GM23338 (cell line): ENCODE results near the gene LFNG. TPM values are rescaled to one million over a fixed set of nuclear protein-coding genes. Genes with fewer than 3 reads are reported as not detected.

Experiments used
- ATAC-seq: fragments of 200-7000 bp; cut with Tn5 transposase; 3 replicates; pipeline ENCODE4 v1.9.1; 2020
- DNase-seq: peaks from one replicate; pipeline ENCODE4 v3.0.0-alpha.2; 2015; ENCODE audit warnings: low spot score
- H2AFZ ChIP-seq: fragments of 200-600 bp; sonication (generic); 2 replicates; pipeline ENCODE4 v1.8.0; 2016; ENCODE audit warnings: antibody characterized with exemption, mild to moderate bottlenecking, moderate library complexity
- H3F3A ChIP-seq: fragments of 200-600 bp; sonication (generic); replicated peaks from 2 replicates; pipeline ENCODE4 v1.8.0; 2017; ENCODE audit warnings: antibody characterized with exemption, mixed run types, low read depth
- H3K27ac ChIP-seq: fragments of 200-600 bp; sonication (generic); 2 replicates; pipeline ENCODE4 v1.6.1; 2016; ENCODE audit warnings: low read depth
- H3K27me3 ChIP-seq: fragments of 200-600 bp; sonication (generic); 2 replicates; pipeline ENCODE4 v1.8.0; 2016; ENCODE audit warnings: mild to moderate bottlenecking, mixed run types, moderate library complexity; ENCODE audit not compliant: insufficient read depth
- H3K36me3 ChIP-seq: fragments of 200-600 bp; sonication (generic); 2 replicates; pipeline ENCODE4 v1.8.0; 2016; ENCODE audit warnings: mild to moderate bottlenecking; ENCODE audit not compliant: insufficient read depth
- H3K4me1 ChIP-seq: fragments of 200-600 bp; sonication (generic); 2 replicates; pipeline ENCODE4 v1.8.0; 2016; ENCODE audit warnings: mild to moderate bottlenecking, moderate library complexity; ENCODE audit not compliant: insufficient read depth
- H3K4me2 ChIP-seq: fragments of 200-600 bp; sonication (generic); 2 replicates; pipeline ENCODE4 v1.7.1; 2017; ENCODE audit warnings: mixed run types
- H3K4me3 ChIP-seq: fragments of 200-600 bp; sonication (generic); 2 replicates; pipeline ENCODE4 v1.6.1; 2016; ENCODE audit warnings: mixed run types
- H3K79me2 ChIP-seq: fragments of 200-600 bp; sonication (generic); replicated peaks from 2 replicates; pipeline ENCODE4 v1.8.0; 2017; ENCODE audit warnings: mild to moderate bottlenecking; ENCODE audit not compliant: insufficient read depth
- H3K9me2 ChIP-seq: fragments of 200-600 bp; sonication (generic); 2 replicates; pipeline ENCODE4 v1.8.0; 2017; ENCODE audit not compliant: insufficient read depth
- H4K20me1 ChIP-seq: fragments of 200-600 bp; sonication (generic); replicated peaks from 2 replicates; pipeline ENCODE4 v1.8.0; 2017; ENCODE audit warnings: mild to moderate bottlenecking; ENCODE audit not compliant: insufficient read depth
- H3K27ac Mint-ChIP-seq: 2 replicates; pipeline ENCODE4 v1.8.0; 2020; ENCODE audit warnings: inconsistent platforms, mild to moderate bottlenecking, moderate library complexity, mixed read lengths
- H3K27me3 Mint-ChIP-seq: 3 replicates; pipeline ENCODE4 v1.8.0; 2022; ENCODE audit warnings: low read depth, mild to moderate bottlenecking, moderate library complexity, mixed read lengths, inconsistent platforms; ENCODE audit not compliant: insufficient read depth, poor library complexity
- H3K36me3 Mint-ChIP-seq: 3 replicates; pipeline ENCODE4 v1.8.0; 2021; ENCODE audit warnings: low read depth, mild to moderate bottlenecking, inconsistent platforms, moderate library complexity, mixed read lengths
- H3K4me1 Mint-ChIP-seq: 3 replicates; pipeline ENCODE4 v1.8.0; 2020; ENCODE audit warnings: mild to moderate bottlenecking, inconsistent platforms, mixed read lengths
- H3K4me3 Mint-ChIP-seq: 3 replicates; pipeline ENCODE4 v1.8.0; 2021; ENCODE audit warnings: moderate library complexity, mild to moderate bottlenecking, inconsistent platforms, mixed read lengths
- H3K9me3 Mint-ChIP-seq: 3 replicates; pipeline ENCODE4 v1.8.0; 2020; ENCODE audit warnings: moderate library complexity, mild to moderate bottlenecking, inconsistent platforms, mixed read lengths
- CREB1 ChIP-seq: fragments of 250-450 bp; sonication (Bioruptor Pico); IDR thresholded peaks from 2 replicates; pipeline ENCODE4 v1.5.0; 2020; ENCODE audit warnings: low read depth, mild to moderate bottlenecking, moderate library complexity
- CTCF ChIP-seq, 2 experiments: fragments of 200-600 bp in 1 of 2; sonication (generic) in 1 of 2; conservative IDR thresholded peaks; 2 replicates each; pipeline versions ENCODE4 v1.5.1 to v1.6.1; 2016 to 2017; ENCODE audit warnings: antibody characterized with exemption in 2 of 2, low read depth in 2 of 2, mild to moderate bottlenecking in 2 of 2, moderate library complexity in 1 of 2
- EZH2 ChIP-seq: fragments of 200-600 bp; sonication (generic); IDR thresholded peaks from one replicate; pipeline ENCODE4 v1.8.0; 2017; ENCODE audit warnings: antibody characterized with exemption, mild to moderate bottlenecking, low read depth; ENCODE audit not compliant: unreplicated experiment
- EZH2phosphoT487 ChIP-seq: fragments of 200-600 bp; sonication (generic); IDR thresholded peaks from one replicate; pipeline ENCODE4 v1.8.1; 2018; ENCODE audit warnings: antibody characterized with exemption; ENCODE audit not compliant: unreplicated experiment
- JUNB ChIP-seq: IDR thresholded peaks from one replicate; pipeline ENCODE4 v1.6.1; 2016; ENCODE audit warnings: antibody characterized with exemption; ENCODE audit not compliant: unreplicated experiment
- NANOG ChIP-seq: IDR thresholded peaks from 2 replicates; pipeline ENCODE4 v1.6.1; 2016; ENCODE audit warnings: antibody characterized with exemption, borderline replicate concordance
- POLR2AphosphoS5 ChIP-seq: IDR thresholded peaks from 2 replicates; pipeline ENCODE4 v1.6.1; 2016; ENCODE audit warnings: antibody characterized with exemption, low read depth
- REST ChIP-seq: IDR thresholded peaks from one replicate; pipeline ENCODE4 v1.6.1; 2018; ENCODE audit warnings: antibody characterized with exemption; ENCODE audit not compliant: unreplicated experiment
- STAT1 ChIP-seq: IDR thresholded peaks from one replicate; pipeline ENCODE4 v1.6.1; 2016; ENCODE audit warnings: antibody characterized with exemption; ENCODE audit not compliant: unreplicated experiment
- ZNF114 ChIP-seq: fragments of 250-450 bp; sonication (Bioruptor Pico); IDR thresholded peaks from 2 replicates; pipeline ENCODE4 v1.5.0; 2020; ENCODE audit warnings: mild to moderate bottlenecking, moderate library complexity
- ZNF331 ChIP-seq: fragments of 250-450 bp; sonication (Bioruptor Pico); IDR thresholded peaks from 2 replicates; pipeline ENCODE4 v1.5.0; 2020; ENCODE audit warnings: low read depth, mild to moderate bottlenecking, moderate library complexity
- polyA plus RNA-seq: library from polyadenylated mRNA; unstranded; fragments of >200 nt; fragmentation: Nextera tagmentation; extraction: Ambion mirVana; gene quantifications from 2 replicates; pipeline ENCODE4 v1.2.1, GENCODE V29; 2016
- total RNA-seq: library from RNA; depleted of rRNA; stranded (reverse); fragments of >200 nt; shearing (Covaris generic); gene quantifications from 2 replicates; pipeline ENCODE4 v1.2.3, GENCODE V29; 2014
- TF ChIP-seq, protein P1 (sequence below): IDR thresholded peaks from 2 replicates; pipeline ENCODE4 v1.6.1; 2016; ENCODE audit warnings: antibody characterized with exemption
- TF ChIP-seq, protein P2 (sequence below): fragments of 250-450 bp; sonication (Bioruptor Pico); IDR thresholded peaks from 2 replicates; pipeline ENCODE4 v1.5.0; 2020; ENCODE audit warnings: mild to moderate bottlenecking, moderate library complexity

Gene LFNG
- total and polyA plus RNA-seq, 2 experiments from 2014 or later = 1.7 to 35.4 TPM

- Mint-ChIP-seq H3K27me3 (peaks cover 2% of the 10 kb centered on the region), H3K36me3 (peaks cover 25% of the 10 kb centered on the region; the same call in 2 of the 3 replicates), H3K9me3 (peaks cover 1% of the 10 kb centered on the region; the same call in 1 of the 3 replicates), H3K27ac (no peak overlapping the region), H3K4me3 (no peak overlapping the region), H3K4me1 (no peaks in the 10 kb centered on the region)
- Histone ChIP-seq H3K27ac (no peak overlapping the region), H2AFZ (no peak overlapping the region), H3K9me2 (no peaks in the 10 kb centered on the region), H3K27me3 (no peaks in the 10 kb centered on the region), H3K79me2 (no peaks in the 10 kb centered on the region), H3K4me3 (no peak overlapping the region), H3K4me1 (no peaks in the 10 kb centered on the region), H3K4me2 (no peak overlapping the region), H4K20me1 (0 out of 2 replicates have a peak, but pooled peaks cover 3% of the 10 kb centered on the region), H3F3A (0 out of 2 replicates have a peak, but pooled peaks cover 3% of the 10 kb centered on the region), H3K36me3 (no peaks in the 10 kb centered on the region)
- ATAC-seq (no peak), DNase-seq (no peak)
- TF ChIP-seq, protein P1, sequence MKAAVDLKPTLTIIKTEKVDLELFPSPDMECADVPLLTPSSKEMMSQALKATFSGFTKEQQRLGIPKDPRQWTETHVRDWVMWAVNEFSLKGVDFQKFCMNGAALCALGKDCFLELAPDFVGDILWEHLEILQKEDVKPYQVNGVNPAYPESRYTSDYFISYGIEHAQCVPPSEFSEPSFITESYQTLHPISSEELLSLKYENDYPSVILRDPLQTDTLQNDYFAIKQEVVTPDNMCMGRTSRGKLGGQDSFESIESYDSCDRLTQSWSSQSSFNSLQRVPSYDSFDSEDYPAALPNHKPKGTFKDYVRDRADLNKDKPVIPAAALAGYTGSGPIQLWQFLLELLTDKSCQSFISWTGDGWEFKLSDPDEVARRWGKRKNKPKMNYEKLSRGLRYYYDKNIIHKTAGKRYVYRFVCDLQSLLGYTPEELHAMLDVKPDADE = no peak
- TF ChIP-seq STAT1 (no peak), REST (no peak), NANOG (no peak), EZH2phosphoT487 (no peak), CTCF (conservative IDR thresholded peaks at IDR 0.05; ENCODE audit: low read depth in 2 of 2) (no peak), POLR2AphosphoS5 (no peak), EZH2 (no peak), JUNB (no peak), ZNF331 (CRISPR knock-in tag) (no peak), ZNF114 (CRISPR knock-in tag) (no peak), CREB1 (CRISPR knock-in tag) (no peak)
- TF ChIP-seq, protein P2, sequence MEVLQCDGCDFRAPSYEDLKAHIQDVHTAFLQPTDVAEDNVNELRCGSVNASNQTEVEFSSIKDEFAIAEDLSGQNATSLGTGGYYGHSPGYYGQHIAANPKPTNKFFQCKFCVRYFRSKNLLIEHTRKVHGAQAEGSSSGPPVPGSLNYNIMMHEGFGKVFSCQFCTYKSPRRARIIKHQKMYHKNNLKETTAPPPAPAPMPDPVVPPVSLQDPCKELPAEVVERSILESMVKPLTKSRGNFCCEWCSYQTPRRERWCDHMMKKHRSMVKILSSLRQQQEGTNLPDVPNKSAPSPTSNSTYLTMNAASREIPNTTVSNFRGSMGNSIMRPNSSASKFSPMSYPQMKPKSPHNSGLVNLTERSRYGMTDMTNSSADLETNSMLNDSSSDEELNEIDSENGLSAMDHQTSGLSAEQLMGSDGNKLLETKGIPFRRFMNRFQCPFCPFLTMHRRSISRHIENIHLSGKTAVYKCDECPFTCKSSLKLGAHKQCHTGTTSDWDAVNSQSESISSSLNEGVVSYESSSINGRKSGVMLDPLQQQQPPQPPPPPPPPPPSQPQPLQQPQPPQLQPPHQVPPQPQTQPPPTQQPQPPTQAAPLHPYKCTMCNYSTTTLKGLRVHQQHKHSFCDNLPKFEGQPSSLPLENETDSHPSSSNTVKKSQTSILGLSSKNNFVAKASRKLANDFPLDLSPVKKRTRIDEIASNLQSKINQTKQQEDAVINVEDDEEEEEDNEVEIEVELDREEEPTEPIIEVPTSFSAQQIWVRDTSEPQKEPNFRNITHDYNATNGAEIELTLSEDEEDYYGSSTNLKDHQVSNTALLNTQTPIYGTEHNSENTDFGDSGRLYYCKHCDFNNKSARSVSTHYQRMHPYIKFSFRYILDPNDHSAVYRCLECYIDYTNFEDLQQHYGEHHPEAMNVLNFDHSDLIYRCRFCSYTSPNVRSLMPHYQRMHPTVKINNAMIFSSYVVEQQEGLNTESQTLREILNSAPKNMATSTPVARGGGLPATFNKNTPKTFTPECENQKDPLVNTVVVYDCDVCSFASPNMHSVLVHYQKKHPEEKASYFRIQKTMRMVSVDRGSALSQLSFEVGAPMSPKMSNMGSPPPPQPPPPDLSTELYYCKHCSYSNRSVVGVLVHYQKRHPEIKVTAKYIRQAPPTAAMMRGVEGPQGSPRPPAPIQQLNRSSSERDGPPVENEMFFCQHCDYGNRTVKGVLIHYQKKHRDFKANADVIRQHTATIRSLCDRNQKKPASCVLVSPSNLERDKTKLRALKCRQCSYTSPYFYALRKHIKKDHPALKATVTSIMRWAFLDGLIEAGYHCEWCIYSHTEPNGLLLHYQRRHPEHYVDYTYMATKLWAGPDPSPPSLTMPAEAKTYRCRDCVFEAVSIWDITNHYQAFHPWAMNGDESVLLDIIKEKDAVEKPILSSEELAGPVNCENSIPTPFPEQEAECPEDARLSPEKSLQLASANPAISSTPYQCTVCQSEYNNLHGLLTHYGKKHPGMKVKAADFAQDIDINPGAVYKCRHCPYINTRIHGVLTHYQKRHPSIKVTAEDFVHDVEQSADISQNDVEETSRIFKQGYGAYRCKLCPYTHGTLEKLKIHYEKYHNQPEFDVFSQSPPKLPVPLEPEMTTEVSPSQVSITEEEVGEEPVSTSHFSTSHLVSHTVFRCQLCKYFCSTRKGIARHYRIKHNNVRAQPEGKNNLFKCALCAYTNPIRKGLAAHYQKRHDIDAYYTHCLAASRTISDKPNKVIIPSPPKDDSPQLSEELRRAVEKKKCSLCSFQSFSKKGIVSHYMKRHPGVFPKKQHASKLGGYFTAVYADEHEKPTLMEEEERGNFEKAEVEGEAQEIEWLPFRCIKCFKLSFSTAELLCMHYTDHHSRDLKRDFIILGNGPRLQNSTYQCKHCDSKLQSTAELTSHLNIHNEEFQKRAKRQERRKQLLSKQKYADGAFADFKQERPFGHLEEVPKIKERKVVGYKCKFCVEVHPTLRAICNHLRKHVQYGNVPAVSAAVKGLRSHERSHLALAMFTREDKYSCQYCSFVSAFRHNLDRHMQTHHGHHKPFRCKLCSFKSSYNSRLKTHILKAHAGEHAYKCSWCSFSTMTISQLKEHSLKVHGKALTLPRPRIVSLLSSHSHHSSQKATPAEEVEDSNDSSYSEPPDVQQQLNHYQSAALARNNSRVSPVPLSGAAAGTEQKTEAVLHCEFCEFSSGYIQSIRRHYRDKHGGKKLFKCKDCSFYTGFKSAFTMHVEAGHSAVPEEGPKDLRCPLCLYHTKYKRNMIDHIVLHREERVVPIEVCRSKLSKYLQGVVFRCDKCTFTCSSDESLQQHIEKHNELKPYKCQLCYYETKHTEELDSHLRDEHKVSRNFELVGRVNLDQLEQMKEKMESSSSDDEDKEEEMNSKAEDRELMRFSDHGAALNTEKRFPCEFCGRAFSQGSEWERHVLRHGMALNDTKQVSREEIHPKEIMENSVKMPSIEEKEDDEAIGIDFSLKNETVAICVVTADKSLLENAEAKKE = no peak
Observed at GRCh38 chr7:2540641-2541051, 21.1 kb downstream of the LFNG start.
